ENCODE measurements around the gene GNG7. TPM values are rescaled to one million over a fixed set of nuclear protein-coding genes. Genes with fewer than 3 reads are reported as not detected.
A peak's percentile ranks its signal among the peaks of the same experiment; 100 is the strongest.
"Not testable (repeated sequence)": the region's sequence is repeated elsewhere in the genome, so short reads cannot be mapped to it uniquely, and the experiment has no call there.

The GNG7 gene
- total and polyA plus RNA-seq, 2 donors (not counting 3 experiments of a cell fraction or from before 2014, with no cell fraction given), result 0.29 to 0.84 TPM

DNA sequence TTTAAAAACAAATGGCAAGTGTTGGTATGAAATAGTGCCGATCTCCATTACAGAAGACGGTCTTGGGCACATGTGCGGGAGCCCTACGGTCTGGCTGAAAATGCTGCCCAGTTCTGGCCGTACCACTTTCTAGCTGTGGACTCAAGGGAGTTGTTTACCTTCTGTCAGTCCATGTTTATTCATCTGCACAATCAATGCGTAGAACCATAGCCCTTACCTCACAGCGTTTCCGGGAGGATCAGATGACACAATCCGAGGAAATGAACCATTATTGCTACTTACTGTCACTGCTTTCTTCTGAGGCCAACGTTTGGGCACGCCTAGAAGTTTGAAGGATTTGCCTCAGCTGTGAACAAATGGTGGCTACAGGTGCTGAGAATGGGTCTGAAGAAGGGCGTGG is 195.4 kb downstream of the GNG7 start:
- dilution Hi-C loops (cut with MboI; ENCODE audit: extremely low pct_ligation_motif_present, low sequenced_read_pairs), result no loop called here
- peak; percentile 59 for TF ChIP-seq FOS (IDR thresholded peaks at IDR 0.05; ENCODE audit: borderline replicate concordance, insufficient read depth, low read length)
- TF ChIP-seq JUN (IDR thresholded peaks at IDR 0.05; ENCODE audit: borderline replicate concordance, insufficient read depth, insufficient read length, low read depth), result peak; percentile 86
- TF ChIP-seq POLR2A (IDR thresholded peaks at IDR 0.05; ENCODE audit: low read depth, low read length), result peak; percentile 63
- peak; percentile 87 for TF ChIP-seq POLR2AphosphoS5 (IDR thresholded peaks at IDR 0.05; ENCODE audit: insufficient read depth, low read depth, low read length)
- no peak for TF ChIP-seq MYC (IDR thresholded peaks at IDR 0.05; ENCODE audit: low read depth, low read length)
- TF ChIP-seq, protein P1, sequence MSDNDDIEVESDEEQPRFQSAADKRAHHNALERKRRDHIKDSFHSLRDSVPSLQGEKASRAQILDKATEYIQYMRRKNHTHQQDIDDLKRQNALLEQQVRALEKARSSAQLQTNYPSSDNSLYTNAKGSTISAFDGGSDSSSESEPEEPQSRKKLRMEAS (IDR thresholded peaks at IDR 0.05; ENCODE audit: insufficient read depth, insufficient read length), result no peak
- TF ChIP-seq GATA2 (IDR thresholded peaks at IDR 0.05; ENCODE audit: insufficient read depth, insufficient read length, low read depth, low read length), result no peak
- TF ChIP-seq, protein P2, sequence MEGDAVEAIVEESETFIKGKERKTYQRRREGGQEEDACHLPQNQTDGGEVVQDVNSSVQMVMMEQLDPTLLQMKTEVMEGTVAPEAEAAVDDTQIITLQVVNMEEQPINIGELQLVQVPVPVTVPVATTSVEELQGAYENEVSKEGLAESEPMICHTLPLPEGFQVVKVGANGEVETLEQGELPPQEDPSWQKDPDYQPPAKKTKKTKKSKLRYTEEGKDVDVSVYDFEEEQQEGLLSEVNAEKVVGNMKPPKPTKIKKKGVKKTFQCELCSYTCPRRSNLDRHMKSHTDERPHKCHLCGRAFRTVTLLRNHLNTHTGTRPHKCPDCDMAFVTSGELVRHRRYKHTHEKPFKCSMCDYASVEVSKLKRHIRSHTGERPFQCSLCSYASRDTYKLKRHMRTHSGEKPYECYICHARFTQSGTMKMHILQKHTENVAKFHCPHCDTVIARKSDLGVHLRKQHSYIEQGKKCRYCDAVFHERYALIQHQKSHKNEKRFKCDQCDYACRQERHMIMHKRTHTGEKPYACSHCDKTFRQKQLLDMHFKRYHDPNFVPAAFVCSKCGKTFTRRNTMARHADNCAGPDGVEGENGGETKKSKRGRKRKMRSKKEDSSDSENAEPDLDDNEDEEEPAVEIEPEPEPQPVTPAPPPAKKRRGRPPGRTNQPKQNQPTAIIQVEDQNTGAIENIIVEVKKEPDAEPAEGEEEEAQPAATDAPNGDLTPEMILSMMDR (IDR thresholded peaks at IDR 0.05; ENCODE audit: extremely low read depth in 1 of 2, insufficient read depth in 1 of 2, low read depth in 1 of 2, low read length in 2 of 2), result no peak
- no peak for TF ChIP-seq EZH2 (IDR thresholded peaks at IDR 0.05; ENCODE audit: borderline replicate concordance, low read depth, low read length, severe bottlenecking)

DNA sequence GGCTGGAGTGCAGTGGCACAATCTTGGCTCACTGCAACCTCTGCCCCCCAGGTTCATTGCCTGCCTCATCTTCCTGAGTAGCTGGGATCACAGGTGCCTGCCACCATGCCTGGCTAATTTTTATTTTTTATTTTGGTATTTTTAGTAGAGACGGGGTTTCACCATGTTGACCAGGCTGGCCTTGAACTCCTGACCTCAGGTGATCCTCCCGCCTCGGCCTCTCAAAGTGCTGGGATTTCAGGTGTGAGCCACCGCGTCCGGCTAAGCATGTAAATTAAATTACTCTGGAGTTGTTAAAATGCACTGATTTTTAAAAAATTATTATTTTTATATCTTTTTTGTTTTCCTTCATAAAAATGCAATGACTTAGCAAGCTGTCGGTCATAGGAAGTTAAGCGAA is 195.8 kb downstream of the GNG7 start:
- H4K20me1 ChIP-seq (replicated peaks; ENCODE audit: control insufficient read depth, extremely low read depth, insufficient read depth, low read length); H3K4me1 ChIP-seq (ENCODE audit: control insufficient read depth, extremely low read depth, insufficient read depth, low read length); H3K79me2 ChIP-seq (ENCODE audit: control insufficient read depth, insufficient read depth, low read length); H2AFZ ChIP-seq (ENCODE audit: low read depth, low read length); H3K36me3 ChIP-seq (ENCODE audit: control insufficient read depth in 2 of 2, extremely low read depth in 1 of 2, insufficient read depth in 2 of 2, low read length in 2 of 2); dilution Hi-C loops (cut with MboI; ENCODE audit: extremely low pct_ligation_motif_present, low sequenced_read_pairs); H3K9me3 ChIP-seq (replicated peaks; ENCODE audit: control insufficient read depth, insufficient read depth, low read length); H3K4me3 ChIP-seq (replicated peaks in 1 of 3; ENCODE audit: insufficient read depth in 1 of 3, low read depth in 1 of 3, low read length in 3 of 3); FAIRE-seq; DNase-seq (ENCODE audit: low read depth, low spot score); H3K9me1 ChIP-seq (replicated peaks; ENCODE audit: control insufficient read depth, extremely low read depth, insufficient read depth, low read length); H3K27me3 ChIP-seq (ENCODE audit: control insufficient read depth in 2 of 2, insufficient read depth in 2 of 2, low read length in 2 of 2): not testable (repeated sequence)
- intact Hi-C loops (cut with micrococcal nuclease), result loop anchor here (1.0 to 2.0 kb wide), 4 partner anchors 16 to 73 kb away; partner anchors contain the start of gene GADD45B
- Histone ChIP-seq H3K9ac (replicated peaks; ENCODE audit: extremely low read depth, insufficient read depth, low read length) (peak overlapping the region; percentile 57), H3K4me2 (ENCODE audit: insufficient read depth, low read length) (peak overlapping the region; percentile 56), H3K27ac (ENCODE audit: insufficient read depth, low read depth, low read length) (peak overlapping the region; percentile 86)
- CTCF ChIA-PET, result interaction anchor here (3.8 kb wide), 1 partner anchor 72 kb away, joined by 18 read pairs; no protein-coding TSS in a partner anchor
- POLR2A ChIA-PET, result interaction anchor here (0.9 to 2.0 kb wide), 2 partner anchors 26 to 30 kb away, joined by 6 to 21 read pairs; partner anchors contain the start of gene GADD45B
- BruUV-seq (replicated peaks), result TSS peak; percentile 95

More for the DNA sequence above, 195.4 kb downstream of the GNG7 start:
- Histone ChIP-seq H3K4me1 (ENCODE audit: control insufficient read depth, extremely low read depth, insufficient read depth, low read length) (peaks cover 8% of the 10 kb centered on the region), H3K9me1 (replicated peaks; ENCODE audit: control insufficient read depth, extremely low read depth, insufficient read depth, low read length) (no peaks in the 10 kb centered on the region), H2AFZ (ENCODE audit: low read depth, low read length) (peak overlapping the region; percentile 48), H3K9ac (replicated peaks; ENCODE audit: extremely low read depth, insufficient read depth, low read length) (peak overlapping the region; percentile 57), H3K4me3 (replicated peaks in 1 of 3; ENCODE audit: insufficient read depth in 1 of 3, low read depth in 1 of 3, low read length in 3 of 3) (no peak overlapping the region), H3K4me2 (ENCODE audit: insufficient read depth, low read length) (peak overlapping the region; percentile 56), H4K20me1 (replicated peaks; ENCODE audit: control insufficient read depth, extremely low read depth, insufficient read depth, low read length) (no peaks in the 10 kb centered on the region), H3K79me2 (ENCODE audit: control insufficient read depth, insufficient read depth, low read length) (no peaks in the 10 kb centered on the region), H3K27me3 (ENCODE audit: control insufficient read depth in 2 of 2, insufficient read depth in 2 of 2, low read length in 2 of 2) (no peaks in the 10 kb centered on the region), H3K9me3 (replicated peaks; ENCODE audit: control insufficient read depth, insufficient read depth, low read length) (no peaks in the 10 kb centered on the region), H3K36me3 (ENCODE audit: control insufficient read depth in 2 of 2, extremely low read depth in 1 of 2, insufficient read depth in 2 of 2, low read length in 2 of 2) (no peaks in the 10 kb centered on the region), H3K27ac (ENCODE audit: insufficient read depth, low read depth, low read length) (peak overlapping the region; percentile 86)
- peak; percentile 93 for DNase-seq (ENCODE audit: low read depth, low spot score)
- ChIA-PET POLR2A (interaction anchor here (0.9 to 2.0 kb wide), 2 partner anchors 26 to 31 kb away, joined by 6 to 21 read pairs; partner anchors contain the start of gene GADD45B), CTCF (interaction anchor here (0.8 to 3.8 kb wide), 2 partner anchors 72 to 104 kb away, joined by 3 to 18 read pairs; no protein-coding TSS in a partner anchor)
- FAIRE-seq, result peak; percentile 99
- intact Hi-C loops (cut with micrococcal nuclease), result loop anchor here (1.0 to 2.0 kb wide), 4 partner anchors 16 to 72 kb away; partner anchors contain the start of gene GADD45B
- no TSS peak for BruUV-seq (replicated peaks)

Measured in endothelial cell of umbilical vein (primary cell).